HL-60/S4 treated with phorbol 12-myristate 13-acetate at 8.2 ng/mL for 4 days and 3 days (cell line): ENCODE data around the gene NAA35.
"Not testable (repeated sequence)": the region's sequence is repeated elsewhere in the genome, so short reads cannot be mapped to it uniquely, and the experiment has no call there.

Source experiments
- in situ Hi-C: fragments of 300-500 bp; cut with MboI; formaldehyde crosslinking; loops from 2 replicates; pipeline ENCODE4 v1.15.0; 2022; ENCODE audit warnings: low sequenced_read_pairs

Gene NAA35

GRCh38 chr9:85940832-85941621 is at the start of gene NAA35:
NAA35 (plus strand) TSS chr9:85941146; CDS start chr9:85942160, 1,014 bp downstream.
- in situ Hi-C loops, result no loop called here

- in situ Hi-C loops, result no loop called here
Observed at GRCh38 chr9:85892401-85892800, 48.5 kb upstream of the NAA35 start.

GRCh38 chr9:85895685-85896084 is 45.3 kb upstream of the NAA35 start:
- in situ Hi-C loops, result no loop called here

- in situ Hi-C loops, result no loop called here
Observed at GRCh38 chr9:85897848-85898247, 43.1 kb upstream of the NAA35 start.

- in situ Hi-C loops, result no loop called here
Observed at GRCh38 chr9:85898332-85898731, 42.6 kb upstream of the NAA35 start.

GRCh38 chr9:85899388-85899787 is 41.6 kb upstream of the NAA35 start:
- in situ Hi-C loops, result no loop called here

- in situ Hi-C loops, result no loop called here
Observed at GRCh38 chr9:85900504-85901201, 40.3 kb upstream of the NAA35 start.

- in situ Hi-C loops, result no loop called here
Observed at GRCh38 chr9:85904975-85905374, 36.0 kb upstream of the NAA35 start.

GRCh38 chr9:85905957-85906356 is 35.0 kb upstream of the NAA35 start:
- in situ Hi-C loops, result no loop called here

- in situ Hi-C loops, result no loop called here
Observed at GRCh38 chr9:85909390-85909789, 31.6 kb upstream of the NAA35 start.

- in situ Hi-C loops, result no loop called here
Observed at GRCh38 chr9:85914108-85914507, 26.8 kb upstream of the NAA35 start.

GRCh38 chr9:85917756-85918155 is 23.2 kb upstream of the NAA35 start:
- in situ Hi-C loops, result no loop called here

- in situ Hi-C loops, result no loop called here
Observed at GRCh38 chr9:85925493-85925892, 15.5 kb upstream of the NAA35 start.

- in situ Hi-C loops, result no loop called here
Observed at GRCh38 chr9:85927076-85927475, 13.9 kb upstream of the NAA35 start.

GRCh38 chr9:85931495-85931894 is 9.5 kb upstream of the NAA35 start:
- in situ Hi-C loops, result no loop called here

- in situ Hi-C loops, result not testable (repeated sequence)
Observed at GRCh38 chr9:85935950-85936349, 5.0 kb upstream of the NAA35 start.

GRCh38 chr9:85940275-85940831 is 593 bp upstream of the NAA35 start:
- in situ Hi-C loops, result no loop called here

GRCh38 chr9:85941622-85941940 is 635 bp downstream of the NAA35 start:
- in situ Hi-C loops, result no loop called here

- in situ Hi-C loops, result no loop called here
Observed at GRCh38 chr9:85941966-85942912, 1.3 kb downstream of the NAA35 start.

GRCh38 chr9:85942913-85943709 is 2.2 kb downstream of the NAA35 start:
- in situ Hi-C loops, result no loop called here
